H1 (cell line): ENCODE results near the gene GSK3B. TPM values are rescaled to one million over a fixed set of nuclear protein-coding genes. Genes with fewer than 3 reads are reported as not detected.

Experiments used
- CTCF ChIA-PET: fragments of 300-600 bp; sonication (Branson Sonifier 250); formaldehyde crosslinking; loops from one replicate; lab custom pipeline; 2021; ENCODE audit not compliant: partially characterized antibody; lab: Charles Lee
- POLR2A ChIA-PET: fragments of 300-600 bp; sonication (Branson Sonifier 250); formaldehyde crosslinking; loops from one replicate; lab custom pipeline; 2021; ENCODE audit warnings: inconsistent platforms; ENCODE audit not compliant: partially characterized antibody; lab: Charles Lee
- DNase-seq, 2 experiments: peaks; one replicate each; pipeline versions ENCODE4 v3.0.0 to v3.0.0-alpha.2; 2010 to 2022; ENCODE audit warnings: low spot score in 2 of 2, low read depth in 1 of 2, mixed read lengths in 1 of 2
- FAIRE-seq: peaks from 2 replicates; lab custom pipeline; 2011; peaks lifted over from hg19 to GRCh38; lab: Jason Lieb, UNC
- H2AFZ ChIP-seq: 2 replicates; pipeline ENCODE4 v1.8.1; 2012; ENCODE audit warnings: low read length, inconsistent platforms
- H2AK5ac ChIP-seq: 2 replicates; pipeline ENCODE4 v1.6.1; 2013; ENCODE audit warnings: low read depth, low read length
- H2BK120ac ChIP-seq: replicated peaks from 2 replicates; pipeline ENCODE3; 2013; ENCODE audit warnings: low read depth, low read length, inconsistent platforms
- H2BK12ac ChIP-seq: 2 replicates; pipeline ENCODE4 v1.6.1; 2013; ENCODE audit warnings: low read depth, low read length
- H2BK15ac ChIP-seq: 2 replicates; pipeline ENCODE4 v1.6.1; 2013; ENCODE audit warnings: low read length
- H2BK20ac ChIP-seq: 2 replicates; pipeline ENCODE4 v1.6.1; 2013; ENCODE audit warnings: low read length
- H2BK5ac ChIP-seq: 2 replicates; pipeline ENCODE4 v1.6.1; 2013; ENCODE audit warnings: low read depth, low read length
- H3K14ac ChIP-seq: 2 replicates; pipeline ENCODE4 v1.6.1; 2013; ENCODE audit warnings: inconsistent platforms; ENCODE audit not compliant: insufficient read length
- H3K18ac ChIP-seq: 2 replicates; pipeline ENCODE4 v1.6.1; 2013; ENCODE audit warnings: low read length; ENCODE audit errors: extremely low read depth
- H3K23ac ChIP-seq: 2 replicates; pipeline ENCODE4 v1.6.1; 2013; ENCODE audit warnings: inconsistent platforms; ENCODE audit not compliant: insufficient read length
- H3K23me2 ChIP-seq: 2 replicates; pipeline ENCODE4 v1.6.1; 2013; ENCODE audit warnings: low read depth, low read length
- H3K27ac ChIP-seq: 2 replicates; pipeline ENCODE4 v1.6.1; 2011; ENCODE audit warnings: low read depth, low read length, inconsistent platforms
- H3K27me3 ChIP-seq, 4 experiments: replicated peaks in 1 of 4; 1 replicate in 1 of 4; 2 replicates in 3 of 4; pipeline versions ENCODE4 v1.6.1 to v1.8.1; 2011 to 2013; ENCODE audit warnings: low read length in 3 of 4, mild to moderate bottlenecking in 3 of 4, inconsistent platforms in 2 of 4, mixed read lengths in 2 of 4, moderate library complexity in 1 of 4; ENCODE audit not compliant: control insufficient read depth in 3 of 4, insufficient read depth in 3 of 4; ENCODE audit errors: extremely low read depth in 1 of 4
- H3K36me3 ChIP-seq, 4 experiments: 2 replicates each; pipeline versions ENCODE4 v1.6.1 to v1.8.1; 2011 to 2013; ENCODE audit warnings: mild to moderate bottlenecking in 4 of 4, low read length in 3 of 4, moderate library complexity in 2 of 4, control low read depth in 1 of 4, inconsistent platforms in 1 of 4; ENCODE audit not compliant: insufficient read depth in 4 of 4, control insufficient read depth in 2 of 4
- H3K4ac ChIP-seq: replicated peaks from 2 replicates; pipeline ENCODE3; 2013; ENCODE audit warnings: low read length, low read depth, mixed read lengths, inconsistent platforms; ENCODE audit not compliant: insufficient read length
- H3K4me1 ChIP-seq, 4 experiments: replicated peaks in 1 of 4; 1 replicate in 1 of 4; 2 replicates in 3 of 4; pipeline versions ENCODE4 v1.6.1 to v1.8.1; 2011 to 2013; ENCODE audit warnings: low read length in 3 of 4, inconsistent platforms in 2 of 4, mixed read lengths in 1 of 4; ENCODE audit not compliant: insufficient read depth in 4 of 4, control insufficient read depth in 3 of 4
- H3K4me2 ChIP-seq, 2 experiments: 2 replicates each; pipeline versions ENCODE4 v1.6.1 to v1.8.1; 2011 to 2013; ENCODE audit warnings: low read depth in 2 of 2, low read length in 2 of 2, control low read depth in 1 of 2, inconsistent platforms in 1 of 2, mild to moderate bottlenecking in 1 of 2; ENCODE audit not compliant: insufficient read depth in 1 of 2
- H3K4me3 ChIP-seq, 4 experiments: fragments of 200-600, 300-600 bp in 1 of 4; sonication (generic), shearing (Covaris generic), sonication (Bioruptor Twin) in 1 of 4; 2 replicates each; pipeline versions ENCODE4 v1.5.1 to v1.8.1; 2011 to 2016; ENCODE audit warnings: low read length in 4 of 4, low read depth in 3 of 4, control low read depth in 2 of 4, inconsistent platforms in 2 of 4, mild to moderate bottlenecking in 2 of 4, mixed read lengths in 1 of 4, moderate library complexity in 1 of 4; ENCODE audit not compliant: insufficient read depth in 2 of 4; ENCODE audit errors: extremely low read depth in 1 of 4
- H3K56ac ChIP-seq: replicated peaks from 2 replicates; pipeline ENCODE3; 2013; ENCODE audit warnings: low read depth, mild to moderate bottlenecking, mixed read lengths, low read length, inconsistent platforms; ENCODE audit not compliant: insufficient read length
- H3K79me1 ChIP-seq: 2 replicates; pipeline ENCODE4 v1.6.1; 2013; ENCODE audit warnings: low read depth, low read length, control low read depth
- H3K79me2 ChIP-seq, 2 experiments: 2 replicates each; pipeline versions ENCODE4 v1.6.1 to v1.8.1; 2012 to 2013; ENCODE audit warnings: low read length in 2 of 2, mild to moderate bottlenecking in 2 of 2, inconsistent platforms in 1 of 2; ENCODE audit not compliant: insufficient read depth in 2 of 2, control insufficient read depth in 1 of 2
- H3K9ac ChIP-seq, 4 experiments: replicated peaks in 1 of 4; 1 replicate in 1 of 4; 2 replicates in 3 of 4; pipeline versions ENCODE4 v1.6.1 to v1.8.1; 2011 to 2013; ENCODE audit warnings: low read depth in 3 of 4, low read length in 3 of 4, control low read depth in 2 of 4, mild to moderate bottlenecking in 2 of 4, moderate library complexity in 2 of 4, inconsistent platforms in 1 of 4; ENCODE audit errors: extremely low read depth in 1 of 4
- H3K9me3 ChIP-seq, 2 experiments: 2 replicates each; pipeline versions ENCODE4 v1.6.1 to v1.8.1; 2012 to 2013; ENCODE audit warnings: mild to moderate bottlenecking in 2 of 2, moderate library complexity in 2 of 2, control low read depth in 1 of 2, inconsistent platforms in 1 of 2, low read depth in 1 of 2, low read length in 1 of 2, mixed read lengths in 1 of 2; ENCODE audit not compliant: insufficient read depth in 2 of 2
- H4K20me1 ChIP-seq, 2 experiments: replicated peaks in 1 of 2; 2 replicates each; pipeline versions ENCODE3 to v1.8.1; 2011 to 2013; ENCODE audit warnings: inconsistent platforms in 2 of 2, low read length in 2 of 2, mild to moderate bottlenecking in 1 of 2; ENCODE audit not compliant: insufficient read depth in 2 of 2, control insufficient read depth in 1 of 2
- H4K5ac ChIP-seq: 2 replicates; pipeline ENCODE4 v1.6.1; 2013; ENCODE audit warnings: low read length, low read depth, mixed read lengths, inconsistent platforms; ENCODE audit not compliant: insufficient read length
- H4K8ac ChIP-seq: 2 replicates; pipeline ENCODE4 v1.8.0; 2013; ENCODE audit warnings: mild to moderate bottlenecking, moderate library complexity, low read length, inconsistent platforms; ENCODE audit not compliant: insufficient read depth; ENCODE audit errors: extremely low read depth
- H4K91ac ChIP-seq: replicated peaks from 2 replicates; pipeline ENCODE3; 2013; ENCODE audit warnings: low read length, mixed read lengths, inconsistent platforms; ENCODE audit not compliant: insufficient read length
- ASH2L ChIP-seq: fragments of 200-600, 300-600 bp; sonication (generic); IDR thresholded peaks from one replicate; pipeline ENCODE4 v1.7.1; 2017; ENCODE audit warnings: low read length
- KDM4A ChIP-seq: IDR thresholded peaks from one replicate; pipeline ENCODE4 v1.7.1; 2012; ENCODE audit warnings: low read depth, mild to moderate bottlenecking, moderate library complexity, low read length, inconsistent platforms; ENCODE audit not compliant: severe bottlenecking
- RAD21 ChIP-seq, 2 experiments: IDR thresholded peaks in 1 of 2; conservative IDR thresholded peaks in 1 of 2; 2 replicates each; pipeline ENCODE4 v1.6.1; 2011; ENCODE audit warnings: low read depth in 2 of 2, low read length in 2 of 2, improper control_type of control experiment in 1 of 2, inconsistent platforms in 1 of 2, mild to moderate bottlenecking in 1 of 2, moderate library complexity in 1 of 2
- SIN3A ChIP-seq, 2 experiments: IDR thresholded peaks in 1 of 2; conservative IDR thresholded peaks in 1 of 2; 2 replicates each; pipeline ENCODE4 v1.6.1; 2011 to 2012; ENCODE audit warnings: low read length in 2 of 2, improper control_type of control experiment in 1 of 2, low read depth in 1 of 2, mild to moderate bottlenecking in 1 of 2
- WGBS, 2 experiments: shearing (Covaris generic) in 1 of 2; methylation state at CpG; one replicate each; pipeline versions ENCODE4 v1.1.6 to v1.1.7; 2013 to 2015; ENCODE audit warnings: low lambda C conversion rate in 2 of 2, mixed read lengths in 2 of 2, inconsistent platforms in 1 of 2, low coverage in 1 of 2, missing lambda C conversion rate in 1 of 2; ENCODE audit not compliant: insufficient replicate concordance in 2 of 2, insufficient coverage in 1 of 2, insufficient read length in 1 of 2; ENCODE audit errors: extremely low coverage in 1 of 2, missing lambda C conversion rate in 1 of 2; 5-methylcytosine and 5-hydroxymethylcytosine counted together
- polyA plus RNA-seq, 7 experiments: library from polyadenylated mRNA; depleted of rRNA in 3 of 7; stranded (reverse) in 5 of 7; unstranded in 2 of 7; fragments of >200 nt in 5 of 7; fragments of 200-250 nt in 2 of 7; gene quantifications; 1 replicate in 5 of 7; 2 replicates in 1 of 7; 4 replicates in 1 of 7; pipeline versions ENCODE4 v1.2.1 to v1.2.3, GENCODE V29; 2011 to 2013; ENCODE audit warnings: missing spikeins in 2 of 7, mixed read lengths in 2 of 7
- total RNA-seq: library from RNA; stranded (reverse); fragmentation: NEBNext Ultra II Directional; extraction: Animal tissue kit (Norgen Biotek cat#: 25700); gene quantifications from 2 replicates; pipeline ENCODE4 v1.2.1, GENCODE V29; 2021
- TF ChIP-seq, protein P1 (sequence below): IDR thresholded peaks from 2 replicates; pipeline ENCODE4 v1.6.1; 2012; ENCODE audit warnings: inconsistent platforms
- TF ChIP-seq, protein P2 (sequence below), 3 experiments: IDR thresholded peaks; 1 replicate in 2 of 3; 2 replicates in 1 of 3; pipeline versions ENCODE4 v1.5.1 to v1.6.1; 2011; ENCODE audit warnings: low read length in 3 of 3, mild to moderate bottlenecking in 3 of 3, inconsistent platforms in 2 of 3, low read depth in 1 of 3, moderate library complexity in 1 of 3; ENCODE audit not compliant: insufficient read depth in 1 of 3; ENCODE audit errors: control extremely low read depth in 1 of 3

Gene GSK3B
- total and polyA plus RNA-seq, 2 of the 8 experiments (the other 6 are each of a cell fraction or from before 2014, with no cell fraction given), result 24.2 to 50.7 TPM

DNA sequence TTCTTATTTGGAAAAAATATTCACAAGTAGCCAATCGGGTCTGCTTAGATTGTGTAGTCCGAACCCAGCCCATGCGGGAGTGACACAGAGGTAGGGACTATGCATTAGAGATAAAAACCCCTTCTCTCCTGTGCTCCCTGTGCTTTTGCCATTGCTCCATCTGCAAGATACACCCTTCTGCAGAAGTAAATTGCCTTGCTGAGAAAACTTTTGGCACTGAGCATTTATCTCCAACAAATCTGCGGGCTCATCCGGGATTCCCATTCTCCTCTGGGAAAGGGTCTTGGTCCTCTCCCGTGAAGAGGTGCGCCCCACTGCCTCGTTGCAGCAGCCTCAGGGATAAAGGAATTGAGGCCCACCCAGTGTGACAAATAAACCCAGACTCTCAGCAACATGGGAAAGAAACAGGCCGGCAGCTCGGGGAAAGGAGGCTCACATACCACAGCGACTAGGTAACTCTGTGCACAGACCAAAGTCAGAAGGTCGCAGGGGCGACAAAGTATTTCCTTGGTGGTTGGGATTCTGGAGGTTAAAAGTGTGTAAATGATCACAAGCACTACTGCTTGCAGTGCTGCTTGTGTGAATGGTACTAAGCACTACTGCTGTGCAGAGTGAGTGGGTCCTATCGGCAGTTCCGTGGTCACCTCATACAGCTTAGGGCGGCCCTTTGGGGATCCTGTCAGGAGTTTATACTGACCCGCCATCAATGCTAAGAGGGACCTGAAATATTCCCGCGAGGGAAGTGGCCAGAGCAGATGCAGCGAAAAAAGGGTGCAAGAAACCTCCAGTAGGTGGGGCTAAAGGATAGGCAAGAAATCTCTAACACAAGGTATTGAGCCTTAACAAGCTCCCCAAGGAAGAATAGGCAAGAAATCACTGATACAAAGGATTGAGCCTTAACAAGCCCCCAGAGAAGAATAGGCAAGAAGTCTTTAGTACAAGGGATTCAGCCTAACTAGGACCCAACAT is 54.3 kb downstream of the GSK3B start:
- POLR2A ChIA-PET, result interaction anchor here (0.9 to 1.7 kb wide), 6 partner anchors 11 to 132 kb away, joined by 3 to 5 read pairs (median 4); no protein-coding TSS in a partner anchor
- 0 out of 2 replicates have a peak overlapping the region, but pooled peaks have one; percentile 37 for H2BK5ac ChIP-seq
- no peak overlapping the region for H2BK20ac ChIP-seq
- H3K18ac ChIP-seq, result no peak overlapping the region
- H3K23ac ChIP-seq, result no peak overlapping the region
- H3K79me2 ChIP-seq, result peaks cover 10 to 99% of the 10 kb centered on the region in 2 experiments
- H3K9me3 ChIP-seq, result no peaks in the 10 kb centered on the region
- no peak overlapping the region for H3K27ac ChIP-seq
- H2BK12ac ChIP-seq, result no peak overlapping the region
- H3K27me3 ChIP-seq, result no peaks in the 10 kb centered on the region
- no peak overlapping the region; a peak in 1 of 8 replicates for H3K4me3 ChIP-seq
- H2BK15ac ChIP-seq, result no peak overlapping the region
- H3K36me3 ChIP-seq, result no peaks in the 10 kb centered on the region
- H3K9ac ChIP-seq, result no peak overlapping the region; a peak in 1 of 7 replicates
- no peak overlapping the region for H4K91ac ChIP-seq
- CTCF ChIA-PET, result interaction anchor here (0.6 to 3.0 kb wide), 42 partner anchors 8 to 409 kb away, joined by 3 to 23 read pairs (median 4); no protein-coding TSS in a partner anchor
- no peak overlapping the region; the same call in 1 of the 2 replicates for H4K8ac ChIP-seq
- H3K23me2 ChIP-seq, result peaks cover 2% of the 10 kb centered on the region; the same call in 1 of the 2 replicates
- H3K4ac ChIP-seq, result no peak overlapping the region
- FAIRE-seq, result peak; percentile 91
- H2AFZ ChIP-seq, result no peak overlapping the region
- H3K4me2 ChIP-seq, result peak overlapping the region; percentile 30 to 40; a peak in 3 of 4 replicates
- no peak overlapping the region for H4K5ac ChIP-seq
- H2BK120ac ChIP-seq, result no peak overlapping the region
- peak; percentile 13 to 72 for DNase-seq
- no peak overlapping the region for H3K14ac ChIP-seq
- peaks cover 2% of the 10 kb centered on the region for H3K79me1 ChIP-seq
- 57% methylated on average over 20 of the region's 20 CpGs; no CpG with 5 or more reads in 1 of the 2 experiments for WGBS, 2 experiments
- peaks cover 1 to 10% of the 10 kb centered on the region in 2 experiments for H4K20me1 ChIP-seq
- H3K4me1 ChIP-seq, result peaks cover 0 to 11% (median 8%) of the 10 kb centered on the region in 4 experiments; a peak in 6 of 7 replicates
- H2AK5ac ChIP-seq, result no peak overlapping the region
- H3K56ac ChIP-seq, result no peak overlapping the region
- TF ChIP-seq RAD21 (IDR thresholded peaks at IDR 0.05 in 1 of 2, conservative IDR thresholded peaks at IDR 0.05 in 1 of 2; ENCODE audit: low read depth in 2 of 2, low read length in 2 of 2), result peak; percentile 92 to 93
- TF ChIP-seq SIN3A (conservative IDR thresholded peaks at IDR 0.05 in 1 of 2, IDR thresholded peaks at IDR 0.05 in 1 of 2; ENCODE audit: low read depth in 1 of 2, low read length in 2 of 2), result 0 out of 4 replicates have a peak, but pooled peaks of 1 of the 2 experiments have one; percentile 29
- TF ChIP-seq, protein P1, sequence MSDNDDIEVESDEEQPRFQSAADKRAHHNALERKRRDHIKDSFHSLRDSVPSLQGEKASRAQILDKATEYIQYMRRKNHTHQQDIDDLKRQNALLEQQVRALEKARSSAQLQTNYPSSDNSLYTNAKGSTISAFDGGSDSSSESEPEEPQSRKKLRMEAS, result peak; percentile 28; the same call in 1 of the 2 replicates
- TF ChIP-seq ASH2L, result peak; percentile 27
- TF ChIP-seq, protein P2, sequence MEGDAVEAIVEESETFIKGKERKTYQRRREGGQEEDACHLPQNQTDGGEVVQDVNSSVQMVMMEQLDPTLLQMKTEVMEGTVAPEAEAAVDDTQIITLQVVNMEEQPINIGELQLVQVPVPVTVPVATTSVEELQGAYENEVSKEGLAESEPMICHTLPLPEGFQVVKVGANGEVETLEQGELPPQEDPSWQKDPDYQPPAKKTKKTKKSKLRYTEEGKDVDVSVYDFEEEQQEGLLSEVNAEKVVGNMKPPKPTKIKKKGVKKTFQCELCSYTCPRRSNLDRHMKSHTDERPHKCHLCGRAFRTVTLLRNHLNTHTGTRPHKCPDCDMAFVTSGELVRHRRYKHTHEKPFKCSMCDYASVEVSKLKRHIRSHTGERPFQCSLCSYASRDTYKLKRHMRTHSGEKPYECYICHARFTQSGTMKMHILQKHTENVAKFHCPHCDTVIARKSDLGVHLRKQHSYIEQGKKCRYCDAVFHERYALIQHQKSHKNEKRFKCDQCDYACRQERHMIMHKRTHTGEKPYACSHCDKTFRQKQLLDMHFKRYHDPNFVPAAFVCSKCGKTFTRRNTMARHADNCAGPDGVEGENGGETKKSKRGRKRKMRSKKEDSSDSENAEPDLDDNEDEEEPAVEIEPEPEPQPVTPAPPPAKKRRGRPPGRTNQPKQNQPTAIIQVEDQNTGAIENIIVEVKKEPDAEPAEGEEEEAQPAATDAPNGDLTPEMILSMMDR (IDR thresholded peaks at IDR 0.05; ENCODE audit: control extremely low read depth in 1 of 3, insufficient read depth in 1 of 3, low read depth in 1 of 3, low read length in 3 of 3), result peak; percentile 39 to 80 (median 72)
- no peak for TF ChIP-seq KDM4A
